Progenitor cell of endocrine pancreas (in vitro differentiated cells): Measurements from ENCODE around the gene KIF25. TPM values are rescaled to one million over a fixed set of nuclear protein-coding genes. Genes with fewer than 3 reads are reported as not detected.

Experiments used
- DNase-seq: peaks from one replicate; pipeline ENCODE4 v3.0.0; 2021; ENCODE audit warnings: low spot score; ENCODE audit not compliant: unreplicated experiment
- H3K27ac Mint-ChIP-seq: 2 replicates; pipeline ENCODE4 v1.8.0; 2021; ENCODE audit warnings: mild to moderate bottlenecking, moderate library complexity, mixed read lengths
- H3K27me3 Mint-ChIP-seq: 2 replicates; pipeline ENCODE4 v1.8.0; 2021; ENCODE audit warnings: mixed read lengths
- H3K36me3 Mint-ChIP-seq: 2 replicates; pipeline ENCODE4 v1.8.0; 2022; ENCODE audit warnings: mixed read lengths; ENCODE audit not compliant: insufficient read depth
- H3K4me1 Mint-ChIP-seq: 2 replicates; pipeline ENCODE4 v1.8.0; 2021; ENCODE audit warnings: low read depth, mixed read lengths
- H3K4me3 Mint-ChIP-seq: 2 replicates; pipeline ENCODE4 v1.8.0; 2021; ENCODE audit warnings: low read depth, mild to moderate bottlenecking, moderate library complexity, mixed read lengths
- H3K9me3 Mint-ChIP-seq: 2 replicates; pipeline ENCODE4 v1.8.0; 2021; ENCODE audit warnings: low read depth, mixed read lengths
- total RNA-seq: library from RNA; stranded (reverse); gene quantifications from 2 replicates; pipeline ENCODE4 v1.2.1, GENCODE V29; 2021
- TF ChIP-seq, protein P1 (sequence below): fragments of 200-600 bp; sonication (generic); IDR thresholded peaks from one replicate; pipeline ENCODE4 v1.5.0; 2021; ENCODE audit warnings: antibody characterized with exemption, mild to moderate bottlenecking; ENCODE audit not compliant: unreplicated experiment

The KIF25 gene
- total RNA-seq, 1 donor from 2014 or later = not detected

DNA sequence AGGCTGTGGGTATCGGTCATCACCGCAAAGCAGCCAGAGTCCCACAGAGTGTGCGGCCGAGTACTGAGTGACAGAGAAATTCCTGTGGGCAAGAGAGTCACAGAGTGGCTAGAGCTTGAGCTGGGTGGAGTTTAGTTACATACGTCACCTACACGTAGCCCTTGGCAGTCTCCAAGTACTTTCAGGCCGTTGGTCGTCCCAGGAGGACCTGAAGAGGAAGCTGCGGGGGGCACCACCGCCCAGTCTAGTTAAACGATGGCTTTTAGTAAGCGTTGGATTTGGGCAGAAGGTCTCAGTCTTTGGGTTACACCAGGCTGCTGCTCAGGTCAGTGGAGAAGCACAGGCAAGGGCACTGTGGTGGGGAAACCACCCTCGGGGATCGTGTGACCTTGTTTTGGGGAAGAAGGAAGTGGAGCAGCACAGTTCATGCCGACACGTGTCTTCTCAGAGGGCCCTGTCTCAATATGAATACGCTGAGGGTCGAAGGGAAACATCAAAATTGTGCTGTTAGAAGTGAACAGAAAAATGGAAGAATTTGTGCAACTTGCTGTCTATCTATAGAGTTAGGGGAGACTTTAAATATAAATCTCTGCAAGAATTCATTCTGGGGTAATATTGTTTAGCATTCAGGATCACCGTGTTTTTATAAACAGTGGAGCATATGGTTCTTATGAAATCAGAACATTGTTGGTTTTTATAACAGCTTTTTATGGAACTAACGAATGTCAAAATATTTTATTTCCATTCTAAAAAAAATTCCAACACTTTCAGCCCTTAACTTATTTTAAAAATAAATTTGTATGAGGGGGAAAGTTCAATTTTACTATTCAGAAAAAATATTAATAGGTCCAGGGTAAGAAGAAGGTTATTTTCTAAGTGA is 28.6 kb downstream of the KIF25 start:
- no peaks in the 10 kb centered on the region for H3K27me3 Mint-ChIP-seq
- H3K36me3 Mint-ChIP-seq = no peaks in the 10 kb centered on the region
- peaks cover 7% of the 10 kb centered on the region for H3K4me1 Mint-ChIP-seq
- TF ChIP-seq, protein P1, sequence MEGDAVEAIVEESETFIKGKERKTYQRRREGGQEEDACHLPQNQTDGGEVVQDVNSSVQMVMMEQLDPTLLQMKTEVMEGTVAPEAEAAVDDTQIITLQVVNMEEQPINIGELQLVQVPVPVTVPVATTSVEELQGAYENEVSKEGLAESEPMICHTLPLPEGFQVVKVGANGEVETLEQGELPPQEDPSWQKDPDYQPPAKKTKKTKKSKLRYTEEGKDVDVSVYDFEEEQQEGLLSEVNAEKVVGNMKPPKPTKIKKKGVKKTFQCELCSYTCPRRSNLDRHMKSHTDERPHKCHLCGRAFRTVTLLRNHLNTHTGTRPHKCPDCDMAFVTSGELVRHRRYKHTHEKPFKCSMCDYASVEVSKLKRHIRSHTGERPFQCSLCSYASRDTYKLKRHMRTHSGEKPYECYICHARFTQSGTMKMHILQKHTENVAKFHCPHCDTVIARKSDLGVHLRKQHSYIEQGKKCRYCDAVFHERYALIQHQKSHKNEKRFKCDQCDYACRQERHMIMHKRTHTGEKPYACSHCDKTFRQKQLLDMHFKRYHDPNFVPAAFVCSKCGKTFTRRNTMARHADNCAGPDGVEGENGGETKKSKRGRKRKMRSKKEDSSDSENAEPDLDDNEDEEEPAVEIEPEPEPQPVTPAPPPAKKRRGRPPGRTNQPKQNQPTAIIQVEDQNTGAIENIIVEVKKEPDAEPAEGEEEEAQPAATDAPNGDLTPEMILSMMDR = no peak
- H3K9me3 Mint-ChIP-seq = no peaks in the 10 kb centered on the region
- no peak overlapping the region for H3K27ac Mint-ChIP-seq
- DNase-seq = no peak
- no peak overlapping the region for H3K4me3 Mint-ChIP-seq

- Mint-ChIP-seq H3K4me3 (no peak overlapping the region), H3K4me1 (peaks cover 7% of the 10 kb centered on the region), H3K27ac (peak overlapping the region; percentile 62), H3K36me3 (no peaks in the 10 kb centered on the region), H3K9me3 (no peaks in the 10 kb centered on the region), H3K27me3 (peaks cover 7% of the 10 kb centered on the region)
- DNase-seq = no peak
- TF ChIP-seq, protein P1 = no peak
Observed at GRCh38 chr6:168026925-168027324, 29.5 kb downstream of the KIF25 start.

- H3K9me3 Mint-ChIP-seq = no peaks in the 10 kb centered on the region
- H3K36me3 Mint-ChIP-seq = no peaks in the 10 kb centered on the region
- H3K27ac Mint-ChIP-seq = no peak overlapping the region
- TF ChIP-seq, protein P1 = no peak
- DNase-seq = no peak
- no peak overlapping the region for H3K4me3 Mint-ChIP-seq
- H3K4me1 Mint-ChIP-seq = peaks cover 7% of the 10 kb centered on the region
- H3K27me3 Mint-ChIP-seq = peaks cover 9% of the 10 kb centered on the region
Observed at GRCh38 chr6:168027521-168027920, 30.1 kb downstream of the KIF25 start.

DNA sequence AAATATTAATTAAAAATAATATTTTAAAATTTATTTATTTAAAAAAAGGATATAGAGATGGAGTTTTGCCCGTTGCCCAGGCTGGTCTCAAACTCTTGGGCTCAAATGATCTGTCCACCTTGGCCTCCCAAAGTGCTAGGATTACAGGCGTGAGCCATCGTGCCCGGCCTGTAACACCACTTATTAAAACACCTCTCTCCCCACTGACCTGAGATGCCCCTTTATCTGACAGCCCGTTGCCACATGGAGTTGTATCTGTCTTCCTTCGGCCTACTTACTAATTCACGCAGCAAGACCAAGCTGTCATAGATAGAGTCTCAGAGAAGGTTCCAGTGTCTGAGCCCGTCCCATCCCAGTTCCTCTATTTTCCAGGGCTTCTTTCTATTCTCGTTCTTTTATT is 30.7 kb downstream of the KIF25 start:
- peaks cover 9% of the 10 kb centered on the region for H3K27me3 Mint-ChIP-seq
- H3K9me3 Mint-ChIP-seq = no peaks in the 10 kb centered on the region
- no peaks in the 10 kb centered on the region for H3K36me3 Mint-ChIP-seq
- DNase-seq = no peak
- no peak overlapping the region for H3K4me3 Mint-ChIP-seq
- TF ChIP-seq, protein P1 = no peak
- H3K4me1 Mint-ChIP-seq = peaks cover 7% of the 10 kb centered on the region
- no peak overlapping the region for H3K27ac Mint-ChIP-seq

DNA sequence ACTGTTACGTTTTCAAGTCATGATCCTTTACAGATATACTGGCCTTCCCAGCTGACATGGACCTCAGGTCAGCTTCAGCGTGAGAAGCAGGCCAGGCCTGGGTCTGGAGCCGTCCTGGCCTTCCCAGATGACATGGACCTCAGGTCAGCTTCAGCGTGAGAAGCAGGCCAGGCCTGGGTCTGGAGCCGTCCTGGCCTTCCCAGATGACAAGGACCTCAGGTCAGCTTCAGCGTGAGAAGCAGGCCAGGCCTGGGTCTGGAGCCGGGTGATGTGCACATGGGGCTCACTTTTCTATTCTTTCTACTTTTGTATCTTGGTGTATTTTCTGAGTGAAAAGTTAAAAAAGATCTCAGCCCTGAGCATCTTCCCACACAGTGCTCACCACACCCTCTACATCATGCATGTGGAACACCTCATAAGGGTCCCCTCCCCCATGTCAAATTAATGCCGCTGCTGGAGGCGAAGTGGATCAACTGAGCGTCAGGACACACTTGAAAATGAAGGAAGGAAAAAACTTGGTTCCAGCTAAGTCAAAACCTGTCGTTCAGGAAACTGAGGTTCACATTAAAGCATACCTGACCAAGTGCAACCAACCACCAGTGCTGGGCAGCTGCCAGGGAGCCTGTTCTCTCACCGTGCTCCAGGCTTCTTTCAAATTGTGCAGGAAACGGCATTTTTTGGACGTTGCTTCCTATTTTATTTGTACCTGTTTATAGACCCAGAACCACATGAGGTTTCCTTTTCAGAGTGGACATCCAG is 32.2 kb downstream of the KIF25 start:
- H3K36me3 Mint-ChIP-seq = no peaks in the 10 kb centered on the region
- no peaks in the 10 kb centered on the region for H3K9me3 Mint-ChIP-seq
- H3K27me3 Mint-ChIP-seq = peaks cover 11% of the 10 kb centered on the region
- TF ChIP-seq, protein P1 = no peak
- H3K4me3 Mint-ChIP-seq = no peak overlapping the region
- H3K4me1 Mint-ChIP-seq = peaks cover 1% of the 10 kb centered on the region
- H3K27ac Mint-ChIP-seq = peak overlapping the region; percentile 16
- DNase-seq = no peak
